GM12874 (cell line): Measurements from ENCODE around the gene ZC3HAV1.

ENCODE experiments used
- TF ChIP-seq, protein P1 (sequence below): IDR thresholded peaks from 2 replicates; pipeline ENCODE4 v1.5.1; 2011; ENCODE audit warnings: low read depth, mild to moderate bottlenecking, control low read depth, low read length, moderate library complexity; ENCODE audit not compliant: insufficient read depth

Gene ZC3HAV1

DNA sequence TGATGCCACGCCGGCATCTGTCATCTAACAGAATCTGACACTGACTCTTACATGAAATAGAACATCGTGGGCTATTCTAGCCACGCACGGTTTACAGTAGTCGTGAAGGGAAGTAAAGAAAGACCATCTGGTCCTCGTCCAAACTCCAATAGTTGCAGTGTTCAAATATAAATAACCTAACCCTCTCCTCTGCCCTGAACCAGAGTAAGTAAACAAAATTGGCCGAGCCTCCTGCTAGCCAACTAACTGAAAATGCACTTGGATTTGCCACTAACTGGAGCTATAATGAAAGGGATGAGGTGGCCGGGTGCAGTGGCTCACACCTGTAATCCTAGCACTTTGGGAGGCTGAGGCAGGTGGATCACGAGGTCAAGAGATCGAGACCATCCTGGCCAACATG is 44.2 kb downstream of the ZC3HAV1 start:
- TF ChIP-seq, protein P1, sequence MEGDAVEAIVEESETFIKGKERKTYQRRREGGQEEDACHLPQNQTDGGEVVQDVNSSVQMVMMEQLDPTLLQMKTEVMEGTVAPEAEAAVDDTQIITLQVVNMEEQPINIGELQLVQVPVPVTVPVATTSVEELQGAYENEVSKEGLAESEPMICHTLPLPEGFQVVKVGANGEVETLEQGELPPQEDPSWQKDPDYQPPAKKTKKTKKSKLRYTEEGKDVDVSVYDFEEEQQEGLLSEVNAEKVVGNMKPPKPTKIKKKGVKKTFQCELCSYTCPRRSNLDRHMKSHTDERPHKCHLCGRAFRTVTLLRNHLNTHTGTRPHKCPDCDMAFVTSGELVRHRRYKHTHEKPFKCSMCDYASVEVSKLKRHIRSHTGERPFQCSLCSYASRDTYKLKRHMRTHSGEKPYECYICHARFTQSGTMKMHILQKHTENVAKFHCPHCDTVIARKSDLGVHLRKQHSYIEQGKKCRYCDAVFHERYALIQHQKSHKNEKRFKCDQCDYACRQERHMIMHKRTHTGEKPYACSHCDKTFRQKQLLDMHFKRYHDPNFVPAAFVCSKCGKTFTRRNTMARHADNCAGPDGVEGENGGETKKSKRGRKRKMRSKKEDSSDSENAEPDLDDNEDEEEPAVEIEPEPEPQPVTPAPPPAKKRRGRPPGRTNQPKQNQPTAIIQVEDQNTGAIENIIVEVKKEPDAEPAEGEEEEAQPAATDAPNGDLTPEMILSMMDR, result no peak

DNA sequence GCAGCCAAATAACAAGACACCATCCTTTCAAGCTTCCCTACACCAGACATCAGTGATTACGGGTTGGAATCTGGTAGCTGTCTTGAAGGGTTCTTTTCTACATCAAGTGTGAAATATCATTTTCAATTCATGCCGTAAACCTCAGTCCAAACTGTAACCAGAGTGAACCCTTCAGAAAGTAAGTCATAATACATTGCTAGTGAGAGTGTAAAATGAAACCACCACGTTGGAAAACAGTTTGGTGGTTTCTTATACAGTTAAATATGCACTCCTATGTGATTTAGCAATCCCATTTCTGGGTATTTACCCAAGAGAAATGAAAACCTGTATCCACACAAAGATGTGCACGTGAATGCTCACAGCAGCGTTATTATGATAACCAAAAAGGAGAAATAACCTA is 48.1 kb downstream of the ZC3HAV1 start:
- TF ChIP-seq, protein P1, result no peak

DNA sequence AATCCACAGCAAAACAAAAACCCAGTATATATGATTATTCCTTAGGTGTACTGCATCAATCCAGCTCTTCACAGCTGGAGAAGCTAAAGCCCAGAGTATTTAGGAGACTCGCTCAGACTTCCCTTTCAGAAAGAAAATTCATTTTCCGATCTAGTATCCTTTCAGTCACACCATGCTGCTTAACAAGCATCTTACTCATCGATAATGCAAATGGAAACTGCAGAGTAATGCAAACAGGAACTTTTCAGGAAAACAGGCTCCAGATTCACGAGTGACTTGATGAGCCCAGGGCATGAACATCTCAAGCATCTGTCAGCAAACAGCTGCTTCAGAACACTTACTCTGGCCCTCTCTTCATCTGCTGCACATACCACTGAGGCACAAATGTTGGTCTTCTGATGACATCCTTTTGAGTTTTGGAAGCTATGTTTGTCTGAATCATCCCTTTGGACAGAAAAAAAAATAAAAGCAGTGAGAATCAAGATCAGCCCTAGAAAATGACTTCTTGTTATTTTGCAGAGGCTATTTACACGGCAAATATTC is 48.8 kb downstream of the ZC3HAV1 start:
- TF ChIP-seq, protein P1, result no peak

GRCh38 chr7:139059905-139060304 is 49.6 kb downstream of the ZC3HAV1 start:
- TF ChIP-seq, protein P1, result no peak

GRCh38 chr7:139058943-139059342 is 50.6 kb downstream of the ZC3HAV1 start:
- TF ChIP-seq, protein P1, result no peak

DNA sequence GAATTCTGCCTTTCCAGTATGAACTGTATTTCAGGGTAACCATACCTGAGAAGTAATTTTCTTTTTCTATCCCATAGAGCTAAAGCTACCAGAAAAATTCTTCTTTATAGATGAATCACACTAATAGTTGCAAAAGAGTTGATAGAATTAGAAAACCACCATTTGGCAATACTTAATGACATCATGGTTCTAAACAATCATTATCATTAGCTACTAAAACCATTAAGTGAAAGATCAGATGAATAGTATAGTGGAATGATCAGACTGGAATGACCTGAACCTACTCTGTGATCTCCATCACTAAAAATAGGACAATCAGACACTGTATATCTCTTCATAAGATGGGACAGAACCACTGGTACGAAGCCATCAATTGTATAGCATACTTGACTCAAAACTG is 53.8 kb downstream of the ZC3HAV1 start:
- TF ChIP-seq, protein P1, result no peak

GRCh38 chr7:139054101-139054500 is 55.4 kb downstream of the ZC3HAV1 start:
- TF ChIP-seq, protein P1, result no peak

DNA sequence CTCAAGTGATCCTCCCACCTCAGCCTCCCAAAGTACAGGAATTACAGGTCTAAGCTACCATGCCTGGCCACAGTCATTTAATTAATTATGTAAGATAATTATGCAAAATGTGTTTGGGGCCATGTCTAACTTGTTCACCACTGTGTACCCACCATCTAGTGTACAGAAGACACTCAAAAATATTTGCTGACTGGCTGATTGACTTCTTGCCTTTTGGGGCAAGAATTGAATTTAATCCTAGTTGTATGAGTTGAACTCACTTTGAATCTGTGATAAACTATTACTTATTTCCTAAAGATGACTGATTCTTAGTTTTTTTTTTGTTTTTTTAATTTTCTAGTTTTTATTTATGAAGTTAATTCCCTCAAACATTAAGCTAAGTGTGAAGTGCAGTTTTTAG is 57.9 kb downstream of the ZC3HAV1 start:
- TF ChIP-seq, protein P1, result no peak
